Measurements from ENCODE around the gene RAB40A.

- TF ChIP-seq ATF6 (CRISPR knock-in tag; IDR thresholded peaks at IDR 0.05) (no peak), USF1 (CRISPR knock-in tag; IDR thresholded peaks at IDR 0.05) (no peak), CTCF (IDR thresholded peaks at IDR 0.05) (0 out of 2 replicates have a peak, but pooled peaks have one; percentile 7), MAX (CRISPR knock-in tag; IDR thresholded peaks at IDR 0.05) (no peak), PREB (CRISPR knock-in tag; IDR thresholded peaks at IDR 0.05; ENCODE audit: borderline replicate concordance) (no peak), ZNF317 (CRISPR knock-in tag; IDR thresholded peaks at IDR 0.05; ENCODE audit: borderline replicate concordance, low read depth) (no peak), FOXP4 (CRISPR knock-in tag; IDR thresholded peaks at IDR 0.05) (no peak), E2F5 (CRISPR knock-in tag; IDR thresholded peaks at IDR 0.05) (no peak), CREB1 (CRISPR knock-in tag; IDR thresholded peaks at IDR 0.05) (no peak), USF2 (CRISPR knock-in tag; IDR thresholded peaks at IDR 0.05) (no peak), CREM (CRISPR knock-in tag; IDR thresholded peaks at IDR 0.05) (no peak), SMAD3 (CRISPR knock-in tag; IDR thresholded peaks at IDR 0.05; ENCODE audit: borderline replicate concordance) (no peak)
Measured at GRCh38 chrX:103464072-103464773, 55.1 kb downstream of the RAB40A start.

All from WTC11 (cell line).